GF-D8 (cell line): ENCODE results near the gene ABLIM2.

Experiments used
- DNase-seq: peaks from one replicate; lab custom pipeline; 2025; lab: John Stamatoyannopoulos, UW

ABLIM2 gene

GRCh38 chr4:8045909-8046308 lies 112.7 kb downstream of the ABLIM2 start:
- DNase-seq = no peak

- no peak for DNase-seq
These were observed 113.9 kb downstream of the ABLIM2 start for GRCh38 chr4:8044699-8045098.

GRCh38 chr4:8044244-8044643 lies 114.4 kb downstream of the ABLIM2 start:
- DNase-seq = no peak

GRCh38 chr4:8043596-8043995 lies 115.0 kb downstream of the ABLIM2 start:
- no peak for DNase-seq

- DNase-seq = no peak
These were observed 116.7 kb downstream of the ABLIM2 start for GRCh38 chr4:8041868-8042267.

GRCh38 chr4:8041172-8041571 lies 117.4 kb downstream of the ABLIM2 start:
- no peak for DNase-seq

- no peak for DNase-seq
These were observed 118.0 kb downstream of the ABLIM2 start for GRCh38 chr4:8040607-8041006.

- no peak for DNase-seq
These were observed 118.8 kb downstream of the ABLIM2 start for GRCh38 chr4:8039853-8040252.

GRCh38 chr4:8039290-8039689 lies 119.3 kb downstream of the ABLIM2 start:
- DNase-seq = no peak

- DNase-seq = no peak
These were observed 119.8 kb downstream of the ABLIM2 start for GRCh38 chr4:8038719-8039251.

- DNase-seq = no peak
These were observed 120.5 kb downstream of the ABLIM2 start for GRCh38 chr4:8038083-8038482.

GRCh38 chr4:8037150-8037769 lies 121.4 kb downstream of the ABLIM2 start:
- no peak for DNase-seq

GRCh38 chr4:8035371-8035780 lies 123.2 kb downstream of the ABLIM2 start:
- peak; percentile 70 for DNase-seq

- no peak for DNase-seq
These were observed 124.6 kb downstream of the ABLIM2 start for GRCh38 chr4:8033829-8034528.

- DNase-seq = no peak
These were observed 125.4 kb downstream of the ABLIM2 start for GRCh38 chr4:8033067-8033755.

- DNase-seq = no peak
These were observed 126.2 kb downstream of the ABLIM2 start for GRCh38 chr4:8032381-8032780.

GRCh38 chr4:8030121-8030781 lies 128.4 kb downstream of the ABLIM2 start:
- no peak for DNase-seq

GRCh38 chr4:8029689-8030088 lies 128.9 kb downstream of the ABLIM2 start:
- DNase-seq = no peak

- no peak for DNase-seq
These were observed 129.6 kb downstream of the ABLIM2 start for GRCh38 chr4:8028884-8029568.

GRCh38 chr4:8028368-8028767 lies 130.2 kb downstream of the ABLIM2 start:
- no peak for DNase-seq

GRCh38 chr4:8026453-8026852 lies 132.2 kb downstream of the ABLIM2 start:
- no peak for DNase-seq

GRCh38 chr4:8025668-8026067 lies 132.9 kb downstream of the ABLIM2 start:
- DNase-seq = no peak
